HEK293 (cell line): ENCODE data around the gene CHN2.

Experiments
- CTCF ChIA-PET: fragments of 350-600 bp; formaldehyde crosslinking; extraction: SDS; loops from one replicate; lab custom pipeline; 2021; ENCODE audit warnings: antibody characterized with exemption; lab: Yijun Ruan, JAX
- POLR2A ChIA-PET: fragments of 300-600 bp; formaldehyde crosslinking; extraction: SDS; loops from one replicate; lab custom pipeline; 2020; ENCODE audit warnings: antibody characterized with exemption, inconsistent platforms; lab: Yijun Ruan, JAX
- H3K27ac ChIP-seq: fragments of 200-500 bp; sonication (Bioruptor generic); 2 replicates; pipeline ENCODE4 v1.5.1; 2014; ENCODE audit warnings: low read depth, low read length, control low read depth, inconsistent platforms; ENCODE audit errors: extremely low read depth
- H3K36me3 ChIP-seq, 2 experiments: fragments of 200-500 bp in 1 of 2; sonication (Bioruptor generic) in 1 of 2; 1 replicate in 1 of 2; 2 replicates in 1 of 2; pipeline ENCODE4 v1.5.1; 2014 to 2017; ENCODE audit warnings: inconsistent platforms in 2 of 2, low read length in 2 of 2; ENCODE audit not compliant: control insufficient read depth in 2 of 2, insufficient read depth in 1 of 2
- H3K4me1 ChIP-seq: fragments of 200-500 bp; sonication (Bioruptor generic); 2 replicates; pipeline ENCODE4 v1.5.1; 2014; ENCODE audit warnings: mild to moderate bottlenecking, low read length, inconsistent platforms; ENCODE audit not compliant: control insufficient read depth, insufficient read depth
- H3K4me3 ChIP-seq: 2 replicates; pipeline ENCODE4 v1.5.1; 2011; ENCODE audit warnings: low read depth, mild to moderate bottlenecking, control low read depth, low read length, moderate library complexity
- H3K9me3 ChIP-seq: fragments of 200-500 bp; sonication (Bioruptor generic); 2 replicates; pipeline ENCODE4 v1.5.1; 2014; ENCODE audit warnings: low read depth, low read length, inconsistent platforms; ENCODE audit not compliant: control insufficient read depth, insufficient read depth
- CTCF ChIP-seq: fragments of 450-650 bp; formaldehyde crosslinking; IDR thresholded peaks from 2 replicates; pipeline ENCODE4 v1.5.1; 2016; ENCODE audit warnings: missing biosample characterization, missing genetic modification characterization
- KLF16 ChIP-seq: fragments of 450-650 bp; formaldehyde crosslinking; IDR thresholded peaks from 2 replicates; pipeline ENCODE4 v1.5.1; 2017; ENCODE audit warnings: missing biosample characterization, missing genetic modification characterization
- KLF17 ChIP-seq: fragments of 450-650 bp; formaldehyde crosslinking; IDR thresholded peaks from 2 replicates; pipeline ENCODE4 v1.5.1; 2016; ENCODE audit warnings: missing biosample characterization, missing genetic modification characterization
- MYNN ChIP-seq: fragments of 450-650 bp; formaldehyde crosslinking; IDR thresholded peaks from 2 replicates; pipeline ENCODE4 v1.5.1; 2016; ENCODE audit warnings: missing biosample characterization, missing genetic modification characterization, borderline replicate concordance
- PRDM1 ChIP-seq: fragments of 450-650 bp; formaldehyde crosslinking; IDR thresholded peaks from 2 replicates; pipeline ENCODE4; 2016; ENCODE audit warnings: missing biosample characterization, missing genetic modification characterization
- PRDM2 ChIP-seq: fragments of 450-650 bp; formaldehyde crosslinking; IDR thresholded peaks from 2 replicates; pipeline ENCODE4 v1.5.1; 2016; ENCODE audit warnings: missing biosample characterization, missing genetic modification characterization, borderline replicate concordance
- PRDM6 ChIP-seq: fragments of 450-650 bp; formaldehyde crosslinking; IDR thresholded peaks from 2 replicates; pipeline ENCODE4 v1.5.1; 2017; ENCODE audit warnings: missing biosample characterization, missing genetic modification characterization
- SP2 ChIP-seq: fragments of 450-650 bp; formaldehyde crosslinking; IDR thresholded peaks from 2 replicates; pipeline ENCODE4 v1.5.1; 2016; ENCODE audit warnings: missing biosample characterization, missing genetic modification characterization
- YY2 ChIP-seq: fragments of 450-650 bp; formaldehyde crosslinking; IDR thresholded peaks from 2 replicates; pipeline ENCODE4 v1.5.1; 2016; ENCODE audit warnings: missing biosample characterization, missing genetic modification characterization
- ZBTB7A ChIP-seq: fragments of 450-650 bp; formaldehyde crosslinking; IDR thresholded peaks from 2 replicates; pipeline ENCODE4 v1.5.1; 2016; ENCODE audit warnings: low read depth, missing biosample characterization, missing genetic modification characterization
- ZNF184 ChIP-seq: fragments of 450-650 bp; IDR thresholded peaks from 2 replicates; pipeline ENCODE4 v1.5.1; 2018; ENCODE audit warnings: missing biosample characterization, mild to moderate bottlenecking, missing genetic modification characterization
- ZNF280D ChIP-seq: fragments of 450-650 bp; formaldehyde crosslinking; IDR thresholded peaks from 2 replicates; pipeline ENCODE4 v1.5.1; 2016; ENCODE audit warnings: missing biosample characterization, missing genetic modification characterization
- ZNF404 ChIP-seq: fragments of 450-650 bp; formaldehyde crosslinking; IDR thresholded peaks from 2 replicates; pipeline ENCODE4 v1.5.1; 2017; ENCODE audit warnings: missing biosample characterization, missing genetic modification characterization
- ZNF513 ChIP-seq: fragments of 450-650 bp; IDR thresholded peaks from 2 replicates; pipeline ENCODE4 v1.5.1; 2018; ENCODE audit warnings: missing biosample characterization, missing genetic modification characterization
- ZNF514 ChIP-seq: fragments of 450-650 bp; formaldehyde crosslinking; IDR thresholded peaks from 2 replicates; pipeline ENCODE4 v1.5.1; 2016; ENCODE audit warnings: missing biosample characterization, missing genetic modification characterization
- ZNF626 ChIP-seq: fragments of 450-650 bp; sonication (Bioruptor Pico); formaldehyde crosslinking; IDR thresholded peaks from 2 replicates; pipeline ENCODE4 v1.5.1; 2018; ENCODE audit warnings: missing biosample characterization, missing genetic modification characterization, inconsistent platforms
- ZNF654 ChIP-seq: fragments of 450-650 bp; formaldehyde crosslinking; IDR thresholded peaks from 2 replicates; pipeline ENCODE4 v1.5.1; 2016; ENCODE audit warnings: low read depth, missing biosample characterization, missing genetic modification characterization
- ZNF660 ChIP-seq: fragments of 450-650 bp; IDR thresholded peaks from 2 replicates; pipeline ENCODE4 v1.5.1; 2018; ENCODE audit warnings: missing biosample characterization, mild to moderate bottlenecking, missing genetic modification characterization
- ZNF704 ChIP-seq: fragments of 450-650 bp; formaldehyde crosslinking; IDR thresholded peaks from 2 replicates; pipeline ENCODE4 v1.5.1; 2016; ENCODE audit warnings: missing biosample characterization, missing genetic modification characterization

CHN2 gene

GRCh38 chr7:29370531-29371314 lies 176.1 kb downstream of the CHN2 start:
- Histone ChIP-seq H3K9me3 (no peaks in the 10 kb centered on the region), H3K27ac (no peak overlapping the region), H3K4me1 (0 out of 2 replicates have a peak, but pooled peaks cover 3% of the 10 kb centered on the region), H3K4me3 (no peak overlapping the region), H3K36me3 (no peaks in the 10 kb centered on the region)
- ChIA-PET CTCF (interaction anchor here (0.7 to 1.5 kb wide), 6 partner anchors 17 to 449 kb away, joined by 3 to 4 read pairs (median 3); no protein-coding TSS in a partner anchor), POLR2A (interaction anchor here (0.5 kb wide), 1 partner anchor 102 kb away, joined by 3 read pairs; no protein-coding TSS in a partner anchor)
- peak; percentile 31; the same call in 1 of the 2 replicates for TF ChIP-seq KLF17
- TF ChIP-seq ZNF660 (tag by site-specific recombination): peak; percentile 95
- no peak for TF ChIP-seq ZNF280D (tag by site-specific recombination)
- TF ChIP-seq ZNF184 (tag by site-specific recombination): no peak
- TF ChIP-seq YY2: no peak
- TF ChIP-seq ZNF626 (tag by site-specific recombination): no peak
- TF ChIP-seq PRDM1: no peak
- TF ChIP-seq CTCF (tag by site-specific recombination): no peak
- TF ChIP-seq MYNN (tag by site-specific recombination): no peak
- no peak; the same call in 1 of the 2 replicates for TF ChIP-seq PRDM6
- no peak for TF ChIP-seq ZNF513 (tag by site-specific recombination)
- TF ChIP-seq ZBTB7A: no peak
- no peak for TF ChIP-seq KLF16 (tag by site-specific recombination)
- no peak for TF ChIP-seq ZNF404 (tag by site-specific recombination)
- TF ChIP-seq ZNF514: no peak
- no peak for TF ChIP-seq ZNF654 (tag by site-specific recombination)
- TF ChIP-seq SP2 (tag by site-specific recombination): no peak
- TF ChIP-seq PRDM2 (tag by site-specific recombination): no peak
- no peak for TF ChIP-seq ZNF704 (tag by site-specific recombination)
